Fibroblast of lung (primary cell): Measurements from ENCODE around the gene RENBP.

Experiments used
- EZH2 ChIP-seq: IDR thresholded peaks from 2 replicates; pipeline ENCODE4 v1.5.1; 2012; ENCODE audit warnings: low read length, control low read depth, mild to moderate bottlenecking; ENCODE audit errors: missing control alignments
- TF ChIP-seq, protein P1 (sequence below), 2 donors: IDR thresholded peaks in 1 of 2; conservative IDR thresholded peaks in 1 of 2; 1 replicate in 1 of 2; 2 replicates in 1 of 2; pipeline ENCODE4 v1.5.1; 2011 to 2012; ENCODE audit warnings: low read length in 2 of 2, control low read depth in 1 of 2, inconsistent platforms in 1 of 2, low read depth in 1 of 2, mild to moderate bottlenecking in 1 of 2

DNA sequence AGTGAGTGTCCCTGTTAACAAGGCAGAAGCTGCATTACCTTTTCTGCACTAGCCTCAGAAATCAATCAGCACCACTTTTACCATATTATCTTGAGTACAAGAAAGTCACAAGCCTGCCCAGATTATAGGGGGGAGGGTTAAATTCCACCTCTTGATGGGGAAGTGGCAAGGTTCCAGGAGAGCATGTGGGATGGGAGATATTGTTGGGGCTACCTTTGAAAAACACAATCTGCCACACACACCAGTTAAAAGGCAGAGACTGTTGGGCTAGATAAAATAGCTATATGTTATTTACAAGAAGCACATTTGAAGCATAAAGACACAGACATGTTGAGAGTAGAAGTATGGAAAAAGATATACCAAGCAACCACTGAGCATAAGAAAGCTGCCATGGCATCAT is 46.5 kb downstream of the RENBP start:
- TF ChIP-seq EZH2: no peak
- TF ChIP-seq, protein P1, sequence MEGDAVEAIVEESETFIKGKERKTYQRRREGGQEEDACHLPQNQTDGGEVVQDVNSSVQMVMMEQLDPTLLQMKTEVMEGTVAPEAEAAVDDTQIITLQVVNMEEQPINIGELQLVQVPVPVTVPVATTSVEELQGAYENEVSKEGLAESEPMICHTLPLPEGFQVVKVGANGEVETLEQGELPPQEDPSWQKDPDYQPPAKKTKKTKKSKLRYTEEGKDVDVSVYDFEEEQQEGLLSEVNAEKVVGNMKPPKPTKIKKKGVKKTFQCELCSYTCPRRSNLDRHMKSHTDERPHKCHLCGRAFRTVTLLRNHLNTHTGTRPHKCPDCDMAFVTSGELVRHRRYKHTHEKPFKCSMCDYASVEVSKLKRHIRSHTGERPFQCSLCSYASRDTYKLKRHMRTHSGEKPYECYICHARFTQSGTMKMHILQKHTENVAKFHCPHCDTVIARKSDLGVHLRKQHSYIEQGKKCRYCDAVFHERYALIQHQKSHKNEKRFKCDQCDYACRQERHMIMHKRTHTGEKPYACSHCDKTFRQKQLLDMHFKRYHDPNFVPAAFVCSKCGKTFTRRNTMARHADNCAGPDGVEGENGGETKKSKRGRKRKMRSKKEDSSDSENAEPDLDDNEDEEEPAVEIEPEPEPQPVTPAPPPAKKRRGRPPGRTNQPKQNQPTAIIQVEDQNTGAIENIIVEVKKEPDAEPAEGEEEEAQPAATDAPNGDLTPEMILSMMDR (conservative IDR thresholded peaks at IDR 0.05 in 1 of 2, IDR thresholded peaks at IDR 0.05 in 1 of 2; ENCODE audit: low read depth in 1 of 2, low read length in 2 of 2): no peak
